Endothelial cell of umbilical vein (primary cell): ENCODE results near the gene CDK15. TPM values are rescaled to one million over a fixed set of nuclear protein-coding genes. Genes with fewer than 3 reads are reported as not detected.

ENCODE experiments used
- BruUV-seq: library from RNA; stranded (reverse); fragments of 400-500 nt; replicated peaks from 2 replicates; lab custom pipeline; 2021; lab: Mats Ljungman, UMichigan
- CTCF ChIA-PET: fragments of 300-600, 350-600 bp; sonication (Branson Sonifier 250); formaldehyde crosslinking; loops from one replicate; lab custom pipeline; 2021; ENCODE audit warnings: antibody characterized with exemption, inconsistent platforms; lab: Charles Lee
- POLR2A ChIA-PET: fragments of 300-600, 350-600 bp; sonication (Branson Sonifier 250); formaldehyde crosslinking; loops from one replicate; lab custom pipeline; 2021; ENCODE audit warnings: antibody characterized with exemption, inconsistent platforms; lab: Charles Lee
- DNase-seq: peaks from one replicate; pipeline ENCODE4 v3.0.0-alpha.2; 2011; ENCODE audit warnings: low read depth, low spot score
- FAIRE-seq: peaks from 2 replicates; lab custom pipeline; 2011; peaks lifted over from hg19 to GRCh38; lab: Jason Lieb, UNC
- H2AFZ ChIP-seq: 2 replicates; pipeline ENCODE4 v1.6.0; 2012; ENCODE audit warnings: low read depth, low read length, control low read depth, inconsistent platforms
- H3K27ac ChIP-seq: 2 replicates; pipeline ENCODE4 v1.5.1; 2011; ENCODE audit warnings: low read depth, mild to moderate bottlenecking, control low read depth, low read length, moderate library complexity; ENCODE audit not compliant: insufficient read depth
- H3K27me3 ChIP-seq, 2 experiments: 2 replicates each; pipeline versions ENCODE4 v1.6.0 to v1.6.1; 2011; ENCODE audit warnings: low read length in 2 of 2, mixed read lengths in 1 of 2; ENCODE audit not compliant: control insufficient read depth in 2 of 2, insufficient read depth in 2 of 2
- H3K36me3 ChIP-seq, 2 experiments: 2 replicates in 1 of 2; 3 replicates in 1 of 2; pipeline ENCODE4 v1.5.1; 2011; ENCODE audit warnings: low read length in 2 of 2, mild to moderate bottlenecking in 1 of 2, moderate library complexity in 1 of 2; ENCODE audit not compliant: control insufficient read depth in 2 of 2, insufficient read depth in 2 of 2; ENCODE audit errors: extremely low read depth in 1 of 2
- H3K4me1 ChIP-seq: 3 replicates; pipeline ENCODE4 v1.5.1; 2011; ENCODE audit warnings: mild to moderate bottlenecking, low read length; ENCODE audit not compliant: control insufficient read depth, insufficient read depth; ENCODE audit errors: extremely low read depth
- H3K4me2 ChIP-seq: 2 replicates; pipeline ENCODE4 v1.6.1; 2011; ENCODE audit warnings: low read length, control low read depth, mixed read lengths; ENCODE audit not compliant: insufficient read depth
- H3K4me3 ChIP-seq, 3 experiments: fragments of 200-600 bp in 1 of 3; sonication (generic), shearing (Covaris generic) in 1 of 3; replicated peaks in 1 of 3; 2 replicates each; pipeline ENCODE4 v1.5.1; 2011 to 2016; ENCODE audit warnings: control low read depth in 3 of 3, low read length in 3 of 3, mild to moderate bottlenecking in 2 of 3, inconsistent platforms in 1 of 3, low read depth in 1 of 3, moderate library complexity in 1 of 3; ENCODE audit not compliant: insufficient read depth in 1 of 3
- H3K79me2 ChIP-seq: 2 replicates; pipeline ENCODE4 v1.6.0; 2012; ENCODE audit warnings: low read length, inconsistent platforms; ENCODE audit not compliant: control insufficient read depth, insufficient read depth
- H3K9ac ChIP-seq: replicated peaks from 2 replicates; pipeline ENCODE3; 2011; ENCODE audit warnings: low read length, control low read depth; ENCODE audit not compliant: insufficient read depth; ENCODE audit errors: extremely low read depth
- H3K9me1 ChIP-seq: replicated peaks from 3 replicates; pipeline ENCODE4 v1.6.0; 2011; ENCODE audit warnings: mild to moderate bottlenecking, low read length; ENCODE audit not compliant: control insufficient read depth, insufficient read depth; ENCODE audit errors: extremely low read depth
- H3K9me3 ChIP-seq: replicated peaks from 2 replicates; pipeline ENCODE4 v1.5.1; 2012; ENCODE audit warnings: low read length, inconsistent platforms; ENCODE audit not compliant: control insufficient read depth, insufficient read depth
- H4K20me1 ChIP-seq: replicated peaks from 2 replicates; pipeline ENCODE3; 2011; ENCODE audit warnings: mild to moderate bottlenecking, low read length; ENCODE audit not compliant: control insufficient read depth, insufficient read depth; ENCODE audit errors: extremely low read depth
- CTCF ChIP-seq, 2 donors: IDR thresholded peaks; 1 replicate in 1 of 2; 2 replicates in 1 of 2; pipeline ENCODE4 v1.5.1; 2011; ENCODE audit warnings: low read length in 2 of 2, mild to moderate bottlenecking in 2 of 2, moderate library complexity in 2 of 2, control low read depth in 1 of 2, inconsistent platforms in 1 of 2, low read depth in 1 of 2; ENCODE audit not compliant: insufficient read depth in 1 of 2; ENCODE audit errors: extremely low read depth in 1 of 2
- EZH2 ChIP-seq: IDR thresholded peaks from 2 replicates; pipeline ENCODE4 v1.6.1; 2012; ENCODE audit warnings: borderline replicate concordance, low read depth, mild to moderate bottlenecking, moderate library complexity, low read length, inconsistent platforms; ENCODE audit not compliant: severe bottlenecking
- FOS ChIP-seq: IDR thresholded peaks from 2 replicates; pipeline ENCODE4 v1.6.1; 2011; ENCODE audit warnings: mild to moderate bottlenecking, low read length, moderate library complexity, borderline replicate concordance; ENCODE audit not compliant: insufficient read depth
- GATA2 ChIP-seq: IDR thresholded peaks from 2 replicates; pipeline ENCODE4 v1.7.0; 2011; ENCODE audit warnings: low read depth, mild to moderate bottlenecking, moderate library complexity, mixed read lengths, low read length; ENCODE audit not compliant: insufficient read length, insufficient read depth
- JUN ChIP-seq: IDR thresholded peaks from 2 replicates; pipeline ENCODE4 v1.6.1; 2011; ENCODE audit warnings: borderline replicate concordance, low read depth; ENCODE audit not compliant: insufficient read length, insufficient read depth
- MYC ChIP-seq: IDR thresholded peaks from one replicate; pipeline ENCODE4 v1.6.1; 2011; ENCODE audit warnings: mild to moderate bottlenecking, low read depth, low read length
- POLR2A ChIP-seq: IDR thresholded peaks from 2 replicates; pipeline ENCODE4 v1.6.1; 2012; ENCODE audit warnings: low read depth, mild to moderate bottlenecking, control low read depth, low read length
- POLR2AphosphoS5 ChIP-seq: IDR thresholded peaks from 2 replicates; pipeline ENCODE4 v1.6.1; 2012; ENCODE audit warnings: low read depth, mild to moderate bottlenecking, control low read depth, low read length, moderate library complexity; ENCODE audit not compliant: insufficient read depth
- dilution Hi-C: fragments of 300-500 bp; cut with MboI; formaldehyde crosslinking; loops from one replicate; pipeline ENCODE4 v1.15.0; 2019; ENCODE audit warnings: low sequenced_read_pairs; ENCODE audit not compliant: extremely low pct_ligation_motif_present
- intact Hi-C: fragments of 100-400 bp; cut with micrococcal nuclease; formaldehyde crosslinking; loops from one replicate; pipeline ENCODE4 v1.10.0; 2022
- polyA plus RNA-seq, 4 experiments: library from polyadenylated mRNA; depleted of rRNA in 3 of 4; stranded (reverse) in 3 of 4; unstranded in 1 of 4; fragments of >200 nt; gene quantifications; 2 replicates each; pipeline versions ENCODE4 v1.2.1 to v1.2.3, GENCODE V29; 2011 to 2012; ENCODE audit warnings: missing spikeins in 1 of 4
- total RNA-seq: library from RNA; stranded (reverse); gene quantifications from 2 replicates; pipeline ENCODE4 v1.2.3, GENCODE V29; 2021
- TF ChIP-seq, protein P1 (sequence below): IDR thresholded peaks from 2 replicates; pipeline ENCODE4 v1.6.1; 2011; ENCODE audit not compliant: insufficient read depth, insufficient read length

The CDK15 gene
- total and polyA plus RNA-seq, 2 donors (not counting 3 experiments of a cell fraction or from before 2014, with no cell fraction given) = not detected

DNA sequence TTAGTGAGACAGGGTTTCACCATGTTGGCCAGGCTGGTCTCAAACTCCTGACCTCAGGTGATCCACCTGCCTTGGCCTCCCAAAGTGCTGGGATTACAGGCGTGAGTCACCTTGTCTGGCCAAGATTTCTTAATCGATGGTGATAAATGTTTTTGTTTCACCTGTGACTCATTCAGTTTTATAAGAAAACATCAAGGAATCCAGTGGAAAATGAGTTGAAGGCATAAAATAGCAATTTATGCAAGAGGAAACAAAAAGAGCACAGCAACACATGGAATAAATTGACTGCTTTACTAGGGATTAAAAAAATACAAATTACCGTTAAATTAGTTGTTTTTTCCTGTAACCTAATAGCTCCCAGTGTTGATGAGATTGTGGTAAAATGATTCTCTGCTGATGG, 80.2 kb downstream of the CDK15 start:
- POLR2A ChIA-PET = no interaction called here
- FAIRE-seq = no peak
- H3K27ac ChIP-seq = no peak overlapping the region
- H3K4me1 ChIP-seq = no peaks in the 10 kb centered on the region
- H3K9me3 ChIP-seq = no peaks in the 10 kb centered on the region
- no peak overlapping the region for H2AFZ ChIP-seq
- DNase-seq = no peak
- intact Hi-C loops (no loop called here), dilution Hi-C loops (no loop called here)
- H3K27me3 ChIP-seq = peaks cover 33 to 57% of the 10 kb centered on the region in 2 experiments
- no peak overlapping the region for H3K4me3 ChIP-seq
- no peaks in the 10 kb centered on the region for H4K20me1 ChIP-seq
- no peak overlapping the region for H3K9ac ChIP-seq
- TF ChIP-seq JUN (no peak), EZH2 (no peak), CTCF (IDR thresholded peaks at IDR 0.05; ENCODE audit: extremely low read depth in 1 of 2, insufficient read depth in 1 of 2, low read depth in 1 of 2, low read length in 2 of 2) (no peak), POLR2A (no peak), POLR2AphosphoS5 (no peak), GATA2 (no peak), FOS (no peak), MYC (no peak)
- TF ChIP-seq, protein P1, sequence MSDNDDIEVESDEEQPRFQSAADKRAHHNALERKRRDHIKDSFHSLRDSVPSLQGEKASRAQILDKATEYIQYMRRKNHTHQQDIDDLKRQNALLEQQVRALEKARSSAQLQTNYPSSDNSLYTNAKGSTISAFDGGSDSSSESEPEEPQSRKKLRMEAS = no peak
- BruUV-seq = no TSS peak
- CTCF ChIA-PET = interaction anchor here (1.3 to 3.2 kb wide), 2 partner anchors 22 to 26 kb away, joined by 4 to 22 read pairs; no protein-coding TSS in a partner anchor
- H3K79me2 ChIP-seq = no peaks in the 10 kb centered on the region
- no peaks in the 10 kb centered on the region for H3K9me1 ChIP-seq
- H3K4me2 ChIP-seq = no peak overlapping the region
- no peaks in the 10 kb centered on the region for H3K36me3 ChIP-seq
